Natural killer cell (primary cell): ENCODE results near the gene UNC119B. TPM values are rescaled to one million over a fixed set of nuclear protein-coding genes. Genes with fewer than 3 reads are reported as not detected.

Source experiments
- ATAC-seq, 3 donors: fragments of 150-1000 bp in 2 of 3; fragments of 200-7000 bp in 1 of 3; cut with Tn5 transposase; 1 replicate in 1 of 3; 2 replicates in 2 of 3; pipeline ENCODE4 v1.10.0; 2021; ENCODE audit warnings: mild to moderate bottlenecking in 2 of 3, moderate library complexity in 2 of 3
- DNase-seq, 2 donors: peaks; one replicate each; pipeline versions ENCODE4 v3.0.0 to v3.0.0-alpha.2; 2013 to 2021; ENCODE audit warnings: mixed read lengths in 1 of 2
- H3K27ac ChIP-seq: one replicate; pipeline ENCODE4 v1.5.1; 2013; ENCODE audit warnings: mild to moderate bottlenecking, low read length
- H3K27me3 ChIP-seq: one replicate; pipeline ENCODE4 v1.6.1; 2013; ENCODE audit warnings: low read length; ENCODE audit not compliant: control insufficient read depth, insufficient read depth
- H3K36me3 ChIP-seq: one replicate; pipeline ENCODE4 v1.6.1; 2013; ENCODE audit warnings: low read length; ENCODE audit not compliant: control insufficient read depth, insufficient read depth
- H3K4me1 ChIP-seq: one replicate; pipeline ENCODE4 v1.6.1; 2013; ENCODE audit warnings: low read length; ENCODE audit not compliant: control insufficient read depth, insufficient read depth
- H3K4me3 ChIP-seq: one replicate; pipeline ENCODE4 v1.5.1; 2013; ENCODE audit warnings: low read length
- H3K9me3 ChIP-seq: one replicate; pipeline ENCODE4 v1.6.1; 2013; ENCODE audit warnings: low read length; ENCODE audit not compliant: control insufficient read depth, insufficient read depth
- H3K27ac Mint-ChIP-seq, 2 donors: one replicate each; pipeline ENCODE4 v1.8.0; 2022; ENCODE audit warnings: mild to moderate bottlenecking in 2 of 2, mixed read lengths in 2 of 2, moderate library complexity in 1 of 2
- H3K27me3 Mint-ChIP-seq, 2 donors: one replicate each; pipeline ENCODE4 v1.8.0; 2022; ENCODE audit warnings: low read depth in 2 of 2, mixed read lengths in 2 of 2
- H3K36me3 Mint-ChIP-seq: one replicate; pipeline ENCODE4 v1.8.0; 2022; ENCODE audit warnings: mixed read lengths
- H3K4me1 Mint-ChIP-seq, 2 donors: one replicate each; pipeline ENCODE4 v1.8.0; 2022; ENCODE audit warnings: mixed read lengths in 2 of 2
- H3K4me3 Mint-ChIP-seq: one replicate; pipeline ENCODE4 v1.8.0; 2022; ENCODE audit warnings: mild to moderate bottlenecking, moderate library complexity, mixed read lengths
- H3K9me3 Mint-ChIP-seq, 2 donors: one replicate each; pipeline ENCODE4 v1.8.0; 2022; ENCODE audit warnings: mixed read lengths in 2 of 2
- CTCF ChIP-seq: fragments of 200-600 bp; IDR thresholded peaks from one replicate; pipeline ENCODE4 v1.8.0; 2022; ENCODE audit warnings: antibody characterized with exemption
- WGBS: methylation state at CpG from one replicate; pipeline ENCODE4 v1.1.7; 2013; ENCODE audit warnings: missing lambda C conversion rate; ENCODE audit not compliant: insufficient coverage; 5-methylcytosine and 5-hydroxymethylcytosine counted together
- intact Hi-C: fragments of 100-400 bp; cut with micrococcal nuclease; formaldehyde crosslinking; loops from one replicate; pipeline ENCODE4 v1.14.2; 2022
- total RNA-seq, 4 donors: library from RNA; stranded (reverse); fragments of 120-200 nt in 1 of 4; gene quantifications; one replicate each; pipeline versions ENCODE4 v1.2.3 to v1.2.4, GENCODE V29; 2013 to 2022

UNC119B gene
- total RNA-seq, 3 donors from 2014 or later (not counting 1 experiment from before 2014, with no cell fraction given): 10.7 to 11.6 (median 11.6) TPM

GRCh38 chr12:120755269-120755668 lies 45.0 kb downstream of the UNC119B start:
- Mint-ChIP-seq H3K4me1 (no peaks in the 10 kb centered on the region), H3K27ac (no peak overlapping the region), H3K36me3 (peaks cover 10% of the 10 kb centered on the region), H3K4me3 (no peak overlapping the region), H3K27me3 (peaks cover 0 to 4% of the 10 kb centered on the region in 2 donors), H3K9me3 (no peaks in the 10 kb centered on the region)
- Histone ChIP-seq H3K36me3 (no peaks in the 10 kb centered on the region), H3K9me3 (peaks cover 4% of the 10 kb centered on the region), H3K4me3 (no peak overlapping the region), H3K4me1 (no peaks in the 10 kb centered on the region), H3K27me3 (no peaks in the 10 kb centered on the region), H3K27ac (no peak overlapping the region)
- DNase-seq: no peak
- ATAC-seq: no peak
- intact Hi-C loops: no loop called here
- TF ChIP-seq CTCF: no peak

GRCh38 chr12:120757226-120757742 lies 47.0 kb downstream of the UNC119B start:
- Histone ChIP-seq H3K4me1 (no peaks in the 10 kb centered on the region), H3K27ac (no peak overlapping the region), H3K27me3 (no peaks in the 10 kb centered on the region), H3K36me3 (peaks cover 4% of the 10 kb centered on the region), H3K9me3 (peaks cover 4% of the 10 kb centered on the region), H3K4me3 (no peak overlapping the region)
- no peak overlapping the region for H3K27ac Mint-ChIP-seq
- no peaks in the 10 kb centered on the region for H3K27me3 Mint-ChIP-seq
- no peak for DNase-seq
- H3K4me1 Mint-ChIP-seq: no peaks in the 10 kb centered on the region
- TF ChIP-seq CTCF: no peak
- no peak overlapping the region for H3K4me3 Mint-ChIP-seq
- intact Hi-C loops: no loop called here
- H3K9me3 Mint-ChIP-seq: no peaks in the 10 kb centered on the region
- peaks cover 10% of the 10 kb centered on the region for H3K36me3 Mint-ChIP-seq
- no peak for ATAC-seq
- 89% methylated on average over 4 of the region's 4 CpGs for WGBS

- TF ChIP-seq CTCF: no peak
- intact Hi-C loops: no loop called here
- 92% methylated on average over 6 of the region's 6 CpGs for WGBS
Measured at GRCh38 chr12:120757949-120758348, 47.7 kb downstream of the UNC119B start.

More at GRCh38 chr12:120757949-120758348, 47.7 kb downstream of the UNC119B start:
- DNase-seq (no peak), ATAC-seq (no peak)
- Mint-ChIP-seq H3K27ac (no peak overlapping the region), H3K4me3 (no peak overlapping the region), H3K9me3 (no peaks in the 10 kb centered on the region), H3K4me1 (no peaks in the 10 kb centered on the region), H3K27me3 (no peaks in the 10 kb centered on the region), H3K36me3 (peaks cover 10% of the 10 kb centered on the region)
- no peaks in the 10 kb centered on the region for H3K4me1 ChIP-seq
- no peak overlapping the region for H3K27ac ChIP-seq
- no peaks in the 10 kb centered on the region for H3K27me3 ChIP-seq
- no peak overlapping the region for H3K4me3 ChIP-seq
- H3K9me3 ChIP-seq: peaks cover 4% of the 10 kb centered on the region
- peaks cover 6% of the 10 kb centered on the region for H3K36me3 ChIP-seq
